ENCODE data around the gene PPP2R3C.

DNA sequence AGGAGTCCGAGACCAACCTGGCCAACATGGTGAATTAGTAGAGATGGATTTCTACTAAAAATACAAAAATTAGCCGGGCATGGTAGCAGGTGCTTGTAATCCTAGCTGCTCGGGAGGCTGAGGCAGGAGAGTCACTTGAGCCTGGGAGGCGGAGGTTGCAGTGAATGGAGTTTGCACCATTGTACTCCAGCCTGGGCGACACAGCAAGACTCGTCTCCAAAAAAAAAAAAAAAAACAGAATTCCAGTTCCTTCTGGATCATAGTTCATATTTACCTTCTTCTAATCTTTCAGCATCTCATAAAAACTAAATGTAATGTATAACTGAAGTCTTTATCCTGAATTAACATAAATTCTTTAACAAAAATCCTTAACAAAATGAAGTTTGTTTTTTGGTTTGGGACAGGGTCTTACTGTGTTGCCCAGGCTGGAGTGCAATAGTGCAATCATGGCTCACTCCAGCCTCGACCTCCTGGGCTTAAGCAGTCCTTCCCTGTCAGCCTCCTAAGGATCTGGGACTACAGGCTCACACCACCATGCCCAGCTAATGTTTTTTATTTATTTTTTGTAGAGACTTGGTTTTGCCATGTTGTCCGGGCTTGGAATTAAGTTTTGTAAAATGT is 38.1 kb downstream of the PPP2R3C start:
- TF ChIP-seq POLR2A (IDR thresholded peaks at IDR 0.05), result no peak
- TF ChIP-seq, protein P1, sequence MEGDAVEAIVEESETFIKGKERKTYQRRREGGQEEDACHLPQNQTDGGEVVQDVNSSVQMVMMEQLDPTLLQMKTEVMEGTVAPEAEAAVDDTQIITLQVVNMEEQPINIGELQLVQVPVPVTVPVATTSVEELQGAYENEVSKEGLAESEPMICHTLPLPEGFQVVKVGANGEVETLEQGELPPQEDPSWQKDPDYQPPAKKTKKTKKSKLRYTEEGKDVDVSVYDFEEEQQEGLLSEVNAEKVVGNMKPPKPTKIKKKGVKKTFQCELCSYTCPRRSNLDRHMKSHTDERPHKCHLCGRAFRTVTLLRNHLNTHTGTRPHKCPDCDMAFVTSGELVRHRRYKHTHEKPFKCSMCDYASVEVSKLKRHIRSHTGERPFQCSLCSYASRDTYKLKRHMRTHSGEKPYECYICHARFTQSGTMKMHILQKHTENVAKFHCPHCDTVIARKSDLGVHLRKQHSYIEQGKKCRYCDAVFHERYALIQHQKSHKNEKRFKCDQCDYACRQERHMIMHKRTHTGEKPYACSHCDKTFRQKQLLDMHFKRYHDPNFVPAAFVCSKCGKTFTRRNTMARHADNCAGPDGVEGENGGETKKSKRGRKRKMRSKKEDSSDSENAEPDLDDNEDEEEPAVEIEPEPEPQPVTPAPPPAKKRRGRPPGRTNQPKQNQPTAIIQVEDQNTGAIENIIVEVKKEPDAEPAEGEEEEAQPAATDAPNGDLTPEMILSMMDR (IDR thresholded peaks at IDR 0.05), result no peak

Measured in upper lobe of left lung (tissue), 4 donors.